ENCODE results near the gene HIF3A. TPM values are rescaled to one million over a fixed set of nuclear protein-coding genes. Genes with fewer than 3 reads are reported as not detected.

The HIF3A gene
- total RNA-seq, 2 donors from 2014 or later = 41.6 to 71.9 TPM

- Histone ChIP-seq H3K27me3 (ENCODE audit: control insufficient read depth, insufficient read depth, low read length, poor library complexity, severe bottlenecking) (no peaks in the 10 kb centered on the region), H3K9ac (ENCODE audit: extremely low read depth, low read length, poor library complexity, severe bottlenecking) (no peak overlapping the region), H3K9me3 (ENCODE audit: control insufficient read depth, low read length) (no peaks in the 10 kb centered on the region), H3K27ac (ENCODE audit: low read depth, low read length) (no peak overlapping the region), H3K4me1 (ENCODE audit: control insufficient read depth, insufficient read depth, low read length) (peaks cover 4% of the 10 kb centered on the region), H3K4me3 (ENCODE audit: low read length) (no peak overlapping the region), H3K36me3 (ENCODE audit: control insufficient read depth, insufficient read depth, low read length) (no peaks in the 10 kb centered on the region)
- Mint-ChIP-seq H3K9me3 (no peaks in the 10 kb centered on the region), H3K27me3 (ENCODE audit: insufficient read depth) (no peaks in the 10 kb centered on the region), H3K4me3 (no peak overlapping the region), H3K4me1 (peaks cover 6% of the 10 kb centered on the region), H3K27ac (no peak overlapping the region), H3K36me3 (ENCODE audit: low read depth) (no peaks in the 10 kb centered on the region)
- WGBS, 2 experiments (ENCODE audit: insufficient coverage in 1 of 2, insufficient read length in 1 of 2) = 88 to 89% methylated on average over 1 to 4 of the region's 4 CpGs
- TF ChIP-seq CTCF (conservative IDR thresholded peaks at IDR 0.05) = no peak
- no peak for DNase-seq
These were observed 13.1 kb upstream of the HIF3A start for GRCh38 chr19:46283771-46284170.

GRCh38 chr19:46284635-46285034 lies 12.2 kb upstream of the HIF3A start:
- no peaks in the 10 kb centered on the region for H3K9me3 ChIP-seq (ENCODE audit: control insufficient read depth, low read length)
- no peak overlapping the region for H3K9ac ChIP-seq (ENCODE audit: extremely low read depth, low read length, poor library complexity, severe bottlenecking)
- H3K4me1 Mint-ChIP-seq = no peaks in the 10 kb centered on the region
- no peaks in the 10 kb centered on the region for H3K36me3 ChIP-seq (ENCODE audit: control insufficient read depth, insufficient read depth, low read length)
- H3K4me3 ChIP-seq (ENCODE audit: low read length) = no peak overlapping the region
- no peak for DNase-seq
- no peak overlapping the region for H3K27ac Mint-ChIP-seq
- no peaks in the 10 kb centered on the region for H3K36me3 Mint-ChIP-seq (ENCODE audit: low read depth)
- peaks cover 4% of the 10 kb centered on the region for H3K27me3 Mint-ChIP-seq (ENCODE audit: insufficient read depth)
- H3K27ac ChIP-seq (ENCODE audit: low read depth, low read length) = no peak overlapping the region
- H3K27me3 ChIP-seq (ENCODE audit: control insufficient read depth, insufficient read depth, low read length, poor library complexity, severe bottlenecking) = no peaks in the 10 kb centered on the region
- H3K4me1 ChIP-seq (ENCODE audit: control insufficient read depth, insufficient read depth, low read length) = peaks cover 4% of the 10 kb centered on the region
- H3K9me3 Mint-ChIP-seq = no peaks in the 10 kb centered on the region
- TF ChIP-seq CTCF (conservative IDR thresholded peaks at IDR 0.05) = no peak
- 84 to 94% methylated on average over 9 of the region's 9 CpGs for WGBS, 2 experiments (ENCODE audit: insufficient coverage in 1 of 2, insufficient read length in 1 of 2)
- no peak overlapping the region for H3K4me3 Mint-ChIP-seq

- H3K27me3 Mint-ChIP-seq (ENCODE audit: insufficient read depth) = peaks cover 9% of the 10 kb centered on the region
- peaks cover 4% of the 10 kb centered on the region for H3K9me3 Mint-ChIP-seq
- H3K27ac Mint-ChIP-seq = no peak overlapping the region
- TF ChIP-seq CTCF (conservative IDR thresholded peaks at IDR 0.05) = no peak
- no peak overlapping the region for H3K27ac ChIP-seq (ENCODE audit: low read depth, low read length)
- no peak overlapping the region for H3K9ac ChIP-seq (ENCODE audit: extremely low read depth, low read length, poor library complexity, severe bottlenecking)
- peaks cover 8% of the 10 kb centered on the region for H3K27me3 ChIP-seq (ENCODE audit: control insufficient read depth, insufficient read depth, low read length, poor library complexity, severe bottlenecking)
- no peaks in the 10 kb centered on the region for H3K4me1 Mint-ChIP-seq
- H3K4me3 ChIP-seq (ENCODE audit: low read length) = no peak overlapping the region
- H3K36me3 ChIP-seq (ENCODE audit: control insufficient read depth, insufficient read depth, low read length) = no peaks in the 10 kb centered on the region
- no peak for DNase-seq
- no peaks in the 10 kb centered on the region for H3K36me3 Mint-ChIP-seq (ENCODE audit: low read depth)
- no peak overlapping the region for H3K4me3 Mint-ChIP-seq
- H3K9me3 ChIP-seq (ENCODE audit: control insufficient read depth, low read length) = peaks cover 5% of the 10 kb centered on the region
- WGBS, 2 experiments (ENCODE audit: insufficient coverage in 1 of 2, insufficient read length in 1 of 2) = 86 to 88% methylated on average over 6 to 7 of the region's 7 CpGs
- H3K4me1 ChIP-seq (ENCODE audit: control insufficient read depth, insufficient read depth, low read length) = no peaks in the 10 kb centered on the region
These were observed 9.3 kb upstream of the HIF3A start for GRCh38 chr19:46287585-46287984.

All from endodermal cell (in vitro differentiated cells).